Glutamatergic neuron (in vitro differentiated cells): Measurements from ENCODE around the gene PRKG1. TPM values are rescaled to one million over a fixed set of nuclear protein-coding genes. Genes with fewer than 3 reads are reported as not detected.

Source experiments
- DNase-seq: peaks from one replicate; pipeline ENCODE4 v3.0.0; 2022
- H3K27ac Mint-ChIP-seq: one replicate; pipeline ENCODE4 v1.8.0; 2020; ENCODE audit warnings: mild to moderate bottlenecking, mixed read lengths, inconsistent platforms; ENCODE audit not compliant: unreplicated experiment
- H3K27me3 Mint-ChIP-seq: one replicate; pipeline ENCODE4 v1.8.0; 2020; ENCODE audit warnings: mild to moderate bottlenecking, moderate library complexity, mixed read lengths, inconsistent platforms; ENCODE audit not compliant: unreplicated experiment
- H3K36me3 Mint-ChIP-seq: one replicate; pipeline ENCODE4 v1.8.0; 2020; ENCODE audit warnings: mild to moderate bottlenecking, mixed read lengths, inconsistent platforms; ENCODE audit not compliant: unreplicated experiment
- H3K4me1 Mint-ChIP-seq: one replicate; pipeline ENCODE4 v1.8.0; 2020; ENCODE audit warnings: mild to moderate bottlenecking, low read depth, mixed read lengths, inconsistent platforms; ENCODE audit not compliant: unreplicated experiment
- H3K4me3 Mint-ChIP-seq: one replicate; pipeline ENCODE4 v1.8.0; 2020; ENCODE audit warnings: mild to moderate bottlenecking, mixed read lengths, inconsistent platforms; ENCODE audit not compliant: unreplicated experiment
- H3K9me3 Mint-ChIP-seq: one replicate; pipeline ENCODE4 v1.8.0; 2020; ENCODE audit warnings: mild to moderate bottlenecking, moderate library complexity, mixed read lengths, inconsistent platforms; ENCODE audit not compliant: unreplicated experiment
- CTCF ChIP-seq: fragments of 200-600 bp; sonication (generic); IDR thresholded peaks from one replicate; pipeline ENCODE4 v1.5.0; 2021; ENCODE audit not compliant: partially characterized antibody, unreplicated experiment
- total RNA-seq: library from RNA; stranded (reverse); fragmentation: NEBNext Ultra II Directional; extraction: Animal tissue kit (Norgen Biotek cat#: 25700); gene quantifications from one replicate; pipeline ENCODE4 v1.2.1, GENCODE V29; 2021; ENCODE audit not compliant: unreplicated experiment

PRKG1 gene
- total RNA-seq, 1 donor from 2014 or later, result 52.7 TPM

GRCh38 chr10:51874131-51874530 lies 799.8 kb downstream of the PRKG1 start:
- no peaks in the 10 kb centered on the region for H3K27me3 Mint-ChIP-seq

GRCh38 chr10:51875610-51876009 lies 801.3 kb downstream of the PRKG1 start:
- H3K36me3 Mint-ChIP-seq, result no peaks in the 10 kb centered on the region
- no peak for DNase-seq
- peaks cover 15% of the 10 kb centered on the region for H3K4me1 Mint-ChIP-seq
- no peak overlapping the region for H3K27ac Mint-ChIP-seq
- TF ChIP-seq CTCF, result no peak
- no peak overlapping the region for H3K4me3 Mint-ChIP-seq
- H3K27me3 Mint-ChIP-seq, result no peaks in the 10 kb centered on the region
- no peaks in the 10 kb centered on the region for H3K9me3 Mint-ChIP-seq

More at GRCh38 chr10:51874131-51874530, 799.8 kb downstream of the PRKG1 start:
- H3K27ac Mint-ChIP-seq, result no peak overlapping the region
- peaks cover 2% of the 10 kb centered on the region for H3K9me3 Mint-ChIP-seq
- no peak for TF ChIP-seq CTCF
- no peaks in the 10 kb centered on the region for H3K36me3 Mint-ChIP-seq
- DNase-seq, result no peak
- no peak overlapping the region for H3K4me3 Mint-ChIP-seq
- H3K4me1 Mint-ChIP-seq, result peaks cover 9% of the 10 kb centered on the region

GRCh38 chr10:51876503-51876902 lies 802.2 kb downstream of the PRKG1 start:
- no peak for DNase-seq
- TF ChIP-seq CTCF, result no peak
- H3K27me3 Mint-ChIP-seq, result no peaks in the 10 kb centered on the region
- H3K27ac Mint-ChIP-seq, result no peak overlapping the region
- H3K36me3 Mint-ChIP-seq, result peaks cover 5% of the 10 kb centered on the region
- H3K4me3 Mint-ChIP-seq, result no peak overlapping the region
- peaks cover 15% of the 10 kb centered on the region for H3K4me1 Mint-ChIP-seq
- H3K9me3 Mint-ChIP-seq, result no peaks in the 10 kb centered on the region

- TF ChIP-seq CTCF, result no peak
- H3K4me1 Mint-ChIP-seq, result peaks cover 15% of the 10 kb centered on the region
- H3K27ac Mint-ChIP-seq, result no peak overlapping the region
- H3K36me3 Mint-ChIP-seq, result peaks cover 5% of the 10 kb centered on the region
- H3K9me3 Mint-ChIP-seq, result no peaks in the 10 kb centered on the region
- no peak overlapping the region for H3K4me3 Mint-ChIP-seq
- no peak for DNase-seq
- H3K27me3 Mint-ChIP-seq, result no peaks in the 10 kb centered on the region
Observed at GRCh38 chr10:51876979-51877378, 802.7 kb downstream of the PRKG1 start.

- DNase-seq, result no peak
- no peak overlapping the region for H3K4me3 Mint-ChIP-seq
- H3K9me3 Mint-ChIP-seq, result no peaks in the 10 kb centered on the region
- no peaks in the 10 kb centered on the region for H3K27me3 Mint-ChIP-seq
- peaks cover 5% of the 10 kb centered on the region for H3K36me3 Mint-ChIP-seq
- peaks cover 15% of the 10 kb centered on the region for H3K4me1 Mint-ChIP-seq
- no peak for TF ChIP-seq CTCF
- no peak overlapping the region for H3K27ac Mint-ChIP-seq
Observed at GRCh38 chr10:51877636-51878035, 803.3 kb downstream of the PRKG1 start.
